ENCODE results near the gene LRRC32.

The LRRC32 gene

DNA sequence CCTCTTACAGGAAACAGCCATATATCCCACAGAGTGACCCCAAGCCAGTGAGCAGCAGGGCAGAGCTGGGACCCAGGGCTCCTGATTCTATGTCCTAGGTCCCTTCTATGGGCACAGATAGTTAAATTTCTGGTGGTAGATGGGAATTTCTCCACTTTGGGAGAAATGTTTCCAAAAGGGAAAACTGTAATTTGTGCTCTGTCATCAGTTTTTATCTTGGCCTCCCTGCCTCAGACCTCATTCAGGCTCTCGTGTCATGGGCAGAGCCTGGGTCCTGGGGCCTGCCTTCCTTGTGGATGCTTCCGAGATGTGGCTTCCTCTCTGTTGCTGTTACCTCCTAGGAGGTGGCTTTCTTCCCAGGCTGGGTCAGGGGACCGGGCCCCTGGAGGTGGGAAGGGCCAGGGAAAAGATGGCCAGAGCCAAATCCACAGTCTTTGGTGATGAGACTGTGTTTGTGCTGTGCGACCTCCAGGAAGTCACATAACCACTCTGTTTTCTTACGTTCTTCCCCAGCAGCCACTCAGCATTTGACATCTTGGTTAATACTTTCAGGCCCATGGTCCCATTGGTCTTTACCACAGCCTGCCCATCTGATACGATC lies 8.6 kb downstream of the LRRC32 start:
- no peak overlapping the region for H2AK5ac ChIP-seq (ENCODE audit: low read length)
- no peak overlapping the region for H3K4me2 ChIP-seq (ENCODE audit: low read length)
- no peak overlapping the region for H2BK120ac ChIP-seq (ENCODE audit: insufficient read depth, low read length, poor library complexity)
- peaks cover 3% of the 10 kb centered on the region for H3K9me3 ChIP-seq (ENCODE audit: insufficient read depth, low read depth, low read length)
- peak in 1 of 2 donors; percentile 38 for DNase-seq
- H2BK12ac ChIP-seq (ENCODE audit: low read length), result no peak overlapping the region
- WGBS (ENCODE audit: extremely low coverage, insufficient coverage, insufficient read length), result no CpG with 5 or more reads among the region's 6 CpGs
- H3K79me1 ChIP-seq (ENCODE audit: low read length), result peaks cover 4% of the 10 kb centered on the region
- H2BK5ac ChIP-seq (ENCODE audit: low read depth, low read length, poor library complexity), result no peak overlapping the region
- no peak overlapping the region for H4K12ac ChIP-seq (ENCODE audit: low read depth, low read length)
- no peak overlapping the region for H3K27ac ChIP-seq (ENCODE audit: low read depth, low read length)
- no peak overlapping the region for H3K4ac ChIP-seq (ENCODE audit: low read depth, low read length)
- no peaks in the 10 kb centered on the region for H3K79me2 ChIP-seq (ENCODE audit: control insufficient read depth, insufficient read depth, low read length, poor library complexity)
- H3K9ac ChIP-seq (ENCODE audit: low read length), result no peak overlapping the region
- H3K14ac ChIP-seq (ENCODE audit: low read length), result no peak overlapping the region
- no peak overlapping the region for H4K8ac ChIP-seq (ENCODE audit: low read depth, low read length)
- peaks cover 69 to 70% of the 10 kb centered on the region in 2 experiments for H3K36me3 ChIP-seq (ENCODE audit: control insufficient read depth in 1 of 2, insufficient read depth in 2 of 2, low read length in 2 of 2)
- no peak overlapping the region for H3K23ac ChIP-seq (ENCODE audit: low read length)
- peaks cover 0 to 5% of the 10 kb centered on the region in 2 experiments for H3K4me1 ChIP-seq (ENCODE audit: control insufficient read depth in 1 of 2, insufficient read depth in 2 of 2, low read length in 2 of 2)
- H2AFZ ChIP-seq (ENCODE audit: insufficient read depth, low read length, poor library complexity), result no peak overlapping the region
- H3K18ac ChIP-seq (ENCODE audit: low read length), result no peak overlapping the region
- no peak overlapping the region for H4K91ac ChIP-seq (ENCODE audit: low read depth, low read length)
- H3K27me3 ChIP-seq (ENCODE audit: insufficient read depth, low read length), result no peaks in the 10 kb centered on the region
- no peak overlapping the region for H3K4me3 ChIP-seq (ENCODE audit: low read depth, low read length)

DNA sequence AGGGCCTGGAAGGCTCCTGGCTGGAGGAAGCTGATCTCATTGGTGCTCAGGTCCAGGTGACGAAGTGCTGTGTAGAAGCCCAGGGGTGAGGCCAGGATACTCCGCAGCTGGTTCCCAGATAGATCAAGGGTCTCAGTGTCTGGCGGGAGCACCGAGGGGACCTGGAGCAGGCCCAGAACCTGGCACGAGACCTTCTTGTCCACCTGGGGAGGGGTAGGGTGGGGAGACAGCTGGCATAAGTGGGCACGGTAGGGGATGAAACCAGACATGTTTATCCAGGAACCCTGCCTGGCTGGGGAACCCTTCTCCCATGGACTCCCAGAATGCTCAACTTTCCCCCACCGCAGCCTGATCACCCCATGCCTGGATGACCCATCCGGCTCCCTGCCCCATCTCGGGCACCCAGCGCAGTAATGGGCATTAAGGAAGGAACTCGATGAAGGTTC lies 9.2 kb downstream of the LRRC32 start:
- peaks cover 3% of the 10 kb centered on the region for H3K9me3 ChIP-seq (ENCODE audit: insufficient read depth, low read depth, low read length)
- no peak overlapping the region for H3K4me2 ChIP-seq (ENCODE audit: low read length)
- no peak overlapping the region for H3K27ac ChIP-seq (ENCODE audit: low read depth, low read length)
- H2AK5ac ChIP-seq (ENCODE audit: low read length), result no peak overlapping the region
- no peak overlapping the region for H3K23ac ChIP-seq (ENCODE audit: low read length)
- H3K36me3 ChIP-seq (ENCODE audit: control insufficient read depth in 1 of 2, insufficient read depth in 2 of 2, low read length in 2 of 2), result peaks cover 69 to 70% of the 10 kb centered on the region in 2 experiments
- DNase-seq, result no peak
- peaks cover 3% of the 10 kb centered on the region for H3K79me1 ChIP-seq (ENCODE audit: low read length)
- no peaks in the 10 kb centered on the region for H3K79me2 ChIP-seq (ENCODE audit: control insufficient read depth, insufficient read depth, low read length, poor library complexity)
- H3K27me3 ChIP-seq (ENCODE audit: insufficient read depth, low read length), result no peaks in the 10 kb centered on the region
- peaks cover 0 to 1% of the 10 kb centered on the region in 2 experiments for H3K4me1 ChIP-seq (ENCODE audit: control insufficient read depth in 1 of 2, insufficient read depth in 2 of 2, low read length in 2 of 2)
- no peak overlapping the region for H3K14ac ChIP-seq (ENCODE audit: low read length)
- no peak overlapping the region for H3K4ac ChIP-seq (ENCODE audit: low read depth, low read length)
- H2BK5ac ChIP-seq (ENCODE audit: low read depth, low read length, poor library complexity), result no peak overlapping the region
- no CpG with 5 or more reads among the region's 11 CpGs for WGBS (ENCODE audit: extremely low coverage, insufficient coverage, insufficient read length)
- no peak overlapping the region for H2BK120ac ChIP-seq (ENCODE audit: insufficient read depth, low read length, poor library complexity)
- H2AFZ ChIP-seq (ENCODE audit: insufficient read depth, low read length, poor library complexity), result no peak overlapping the region
- no peak overlapping the region for H3K4me3 ChIP-seq (ENCODE audit: low read depth, low read length)
- H4K8ac ChIP-seq (ENCODE audit: low read depth, low read length), result no peak overlapping the region
- H3K9ac ChIP-seq (ENCODE audit: low read length), result no peak overlapping the region
- H4K12ac ChIP-seq (ENCODE audit: low read depth, low read length), result no peak overlapping the region
- H4K91ac ChIP-seq (ENCODE audit: low read depth, low read length), result no peak overlapping the region
- H2BK12ac ChIP-seq (ENCODE audit: low read length), result no peak overlapping the region
- H3K18ac ChIP-seq (ENCODE audit: low read length), result no peak overlapping the region

DNA sequence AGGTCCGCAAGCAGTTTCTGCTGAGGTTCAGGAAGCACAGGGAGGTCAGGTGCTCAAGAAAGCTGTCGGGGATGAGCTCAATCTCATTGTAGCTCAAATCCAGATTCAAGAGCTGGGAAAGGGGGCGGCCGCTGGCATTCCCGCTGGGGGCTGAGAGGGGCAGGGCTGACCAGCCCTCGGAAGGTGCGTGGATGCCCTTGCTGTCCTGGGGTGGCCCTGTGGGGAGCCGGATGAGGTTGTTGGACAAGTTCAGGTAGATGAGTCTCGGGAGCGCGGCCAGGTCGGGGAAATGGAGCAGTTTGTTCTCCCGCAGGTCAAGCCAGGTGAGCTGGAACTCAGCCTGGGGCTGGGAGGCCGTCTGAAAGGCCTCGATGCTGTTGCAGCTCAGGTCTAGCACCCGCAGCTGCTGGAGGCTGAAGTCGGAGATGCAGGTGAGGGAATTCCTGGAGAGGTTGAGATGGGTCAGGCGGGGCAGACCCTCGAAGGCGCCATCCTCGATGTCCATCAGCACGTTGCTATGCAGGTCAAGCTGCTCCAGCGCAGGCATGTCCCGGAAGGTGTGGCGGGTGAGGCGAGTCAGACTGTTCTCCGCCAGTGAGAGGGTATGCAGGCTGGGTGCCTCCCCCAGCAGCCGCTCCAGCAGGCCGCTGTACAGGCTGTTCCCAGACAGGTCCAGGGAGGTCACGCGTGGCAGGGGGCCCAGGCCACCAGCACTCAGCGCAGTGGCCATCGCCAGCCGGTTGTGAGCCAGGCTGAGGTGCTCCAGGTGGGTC lies 9.8 kb downstream of the LRRC32 start:
- H3K23ac ChIP-seq (ENCODE audit: low read length), result no peak overlapping the region

DNA sequence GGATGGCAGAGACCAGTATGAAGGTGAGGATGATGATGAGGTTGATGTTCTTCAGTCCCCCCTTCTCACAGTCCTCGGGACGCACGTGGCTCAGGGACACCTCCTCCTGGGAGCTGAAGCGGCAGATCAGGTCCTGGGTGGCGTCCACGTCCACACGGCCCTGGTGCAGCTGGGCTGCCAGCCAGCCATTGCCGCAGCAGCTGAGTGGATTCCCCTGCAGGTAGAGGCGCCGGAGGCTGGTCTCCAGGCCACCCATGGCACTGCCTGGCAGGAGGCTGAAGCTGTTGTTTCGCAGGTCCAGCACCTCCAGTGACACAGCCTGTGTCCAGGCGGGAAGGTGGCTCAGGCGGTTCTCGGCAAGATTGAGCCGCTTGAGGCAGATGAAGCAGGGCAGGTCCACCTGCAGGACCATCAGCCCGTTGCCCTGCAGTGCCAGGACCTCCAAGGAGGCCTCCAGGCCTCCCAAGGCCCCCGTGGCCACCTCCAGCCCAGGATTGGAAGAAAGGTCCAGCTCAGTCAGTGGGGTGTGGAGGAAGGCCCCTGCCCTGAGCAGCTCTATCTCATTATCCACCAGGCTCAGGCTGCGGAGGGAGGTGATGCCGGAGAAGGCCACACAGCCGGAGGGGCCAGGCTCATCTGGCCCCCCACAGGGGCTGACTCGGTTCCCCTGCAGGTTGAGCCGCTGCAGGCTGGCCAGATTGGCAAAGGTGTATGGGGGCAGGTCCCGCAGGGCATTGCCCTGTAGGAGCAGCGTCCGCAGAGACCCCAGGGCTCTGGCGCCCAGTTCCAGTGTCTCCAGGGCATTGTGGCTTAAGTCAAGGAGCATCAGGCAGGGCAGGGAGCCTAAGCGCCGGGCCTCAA lies 10.6 kb downstream of the LRRC32 start:
- Histone ChIP-seq H3K9me3 (ENCODE audit: insufficient read depth, low read depth, low read length) (peaks cover 2% of the 10 kb centered on the region), H2BK12ac (ENCODE audit: low read length) (no peak overlapping the region), H3K36me3 (ENCODE audit: control insufficient read depth in 1 of 2, insufficient read depth in 2 of 2, low read length in 2 of 2) (peaks cover 61 to 64% of the 10 kb centered on the region in 2 experiments), H3K18ac (ENCODE audit: low read length) (no peak overlapping the region), H2BK5ac (ENCODE audit: low read depth, low read length, poor library complexity) (no peak overlapping the region), H4K91ac (ENCODE audit: low read depth, low read length) (no peak overlapping the region), H2AK5ac (ENCODE audit: low read length) (no peak overlapping the region), H3K4me3 (ENCODE audit: low read depth, low read length) (no peak overlapping the region), H3K79me2 (ENCODE audit: control insufficient read depth, insufficient read depth, low read length, poor library complexity) (no peaks in the 10 kb centered on the region), H3K4me2 (ENCODE audit: low read length) (no peak overlapping the region), H2BK120ac (ENCODE audit: insufficient read depth, low read length, poor library complexity) (no peak overlapping the region), H4K8ac (ENCODE audit: low read depth, low read length) (no peak overlapping the region), H3K4ac (ENCODE audit: low read depth, low read length) (no peak overlapping the region), H4K12ac (ENCODE audit: low read depth, low read length) (no peak overlapping the region), H2AFZ (ENCODE audit: insufficient read depth, low read length, poor library complexity) (no peak overlapping the region), H3K14ac (ENCODE audit: low read length) (no peak overlapping the region), H3K27me3 (ENCODE audit: insufficient read depth, low read length) (no peaks in the 10 kb centered on the region), H3K27ac (ENCODE audit: low read depth, low read length) (no peak overlapping the region), H3K23ac (ENCODE audit: low read length) (no peak overlapping the region), H3K79me1 (ENCODE audit: low read length) (no peaks in the 10 kb centered on the region), H3K9ac (ENCODE audit: low read length) (no peak overlapping the region), H3K4me1 (ENCODE audit: control insufficient read depth in 1 of 2, insufficient read depth in 2 of 2, low read length in 2 of 2) (peaks cover 2 to 7% of the 10 kb centered on the region in 2 experiments)
- WGBS (ENCODE audit: extremely low coverage, insufficient coverage, insufficient read length), result no CpG with 5 or more reads among the region's 28 CpGs
- DNase-seq, result peak; percentile 49 to 68

More for the DNA sequence above, 9.8 kb downstream of the LRRC32 start:
- H2AFZ ChIP-seq (ENCODE audit: insufficient read depth, low read length, poor library complexity), result no peak overlapping the region
- WGBS (ENCODE audit: extremely low coverage, insufficient coverage, insufficient read length), result no CpG with 5 or more reads among the region's 34 CpGs
- no peak overlapping the region for H3K27ac ChIP-seq (ENCODE audit: low read depth, low read length)
- no peak overlapping the region for H3K14ac ChIP-seq (ENCODE audit: low read length)
- H3K9ac ChIP-seq (ENCODE audit: low read length), result no peak overlapping the region
- H4K12ac ChIP-seq (ENCODE audit: low read depth, low read length), result no peak overlapping the region
- H3K9me3 ChIP-seq (ENCODE audit: insufficient read depth, low read depth, low read length), result peaks cover 3% of the 10 kb centered on the region
- no peak overlapping the region for H2BK12ac ChIP-seq (ENCODE audit: low read length)
- H2BK120ac ChIP-seq (ENCODE audit: insufficient read depth, low read length, poor library complexity), result no peak overlapping the region
- no peak overlapping the region for H4K8ac ChIP-seq (ENCODE audit: low read depth, low read length)
- H2AK5ac ChIP-seq (ENCODE audit: low read length), result no peak overlapping the region
- H3K18ac ChIP-seq (ENCODE audit: low read length), result no peak overlapping the region
- no peaks in the 10 kb centered on the region for H3K27me3 ChIP-seq (ENCODE audit: insufficient read depth, low read length)
- no peak overlapping the region for H2BK5ac ChIP-seq (ENCODE audit: low read depth, low read length, poor library complexity)
- peak; percentile 98 to 99 for DNase-seq
- H3K79me1 ChIP-seq (ENCODE audit: low read length), result no peaks in the 10 kb centered on the region
- H4K91ac ChIP-seq (ENCODE audit: low read depth, low read length), result no peak overlapping the region
- H3K79me2 ChIP-seq (ENCODE audit: control insufficient read depth, insufficient read depth, low read length, poor library complexity), result no peaks in the 10 kb centered on the region
- H3K4me1 ChIP-seq (ENCODE audit: control insufficient read depth in 1 of 2, insufficient read depth in 2 of 2, low read length in 2 of 2), result peaks cover 0 to 5% of the 10 kb centered on the region in 2 experiments
- H3K4me2 ChIP-seq (ENCODE audit: low read length), result no peak overlapping the region
- H3K4me3 ChIP-seq (ENCODE audit: low read depth, low read length), result no peak overlapping the region
- no peak overlapping the region for H3K4ac ChIP-seq (ENCODE audit: low read depth, low read length)
- peaks cover 65 to 69% of the 10 kb centered on the region in 2 experiments for H3K36me3 ChIP-seq (ENCODE audit: control insufficient read depth in 1 of 2, insufficient read depth in 2 of 2, low read length in 2 of 2)
